GM19193 (cell line): ENCODE results near the gene LRRN2.

Source experiments
- POLR2A ChIP-seq: IDR thresholded peaks from 4 replicates; pipeline ENCODE4 v1.6.1; 2011; ENCODE audit not compliant: insufficient read depth, insufficient read length; ENCODE audit errors: extremely low read depth

LRRN2 gene

GRCh38 chr1:204587621-204588020 lies 97.9 kb downstream of the LRRN2 start:
- TF ChIP-seq POLR2A, result no peak

- TF ChIP-seq POLR2A, result no peak
Observed at GRCh38 chr1:204584699-204585372, 100.7 kb downstream of the LRRN2 start.

GRCh38 chr1:204583909-204584632 lies 101.5 kb downstream of the LRRN2 start:
- no peak for TF ChIP-seq POLR2A

- no peak for TF ChIP-seq POLR2A
Observed at GRCh38 chr1:204581759-204582158, 103.8 kb downstream of the LRRN2 start.

- no peak for TF ChIP-seq POLR2A
Observed at GRCh38 chr1:204580862-204581261, 104.7 kb downstream of the LRRN2 start.

GRCh38 chr1:204579681-204580080 lies 105.9 kb downstream of the LRRN2 start:
- no peak for TF ChIP-seq POLR2A

GRCh38 chr1:204578867-204579664 lies 106.5 kb downstream of the LRRN2 start:
- TF ChIP-seq POLR2A, result peak; percentile 20

GRCh38 chr1:204577794-204578478 lies 107.6 kb downstream of the LRRN2 start:
- no peak for TF ChIP-seq POLR2A

GRCh38 chr1:204576422-204576821 lies 109.1 kb downstream of the LRRN2 start:
- TF ChIP-seq POLR2A, result no peak

GRCh38 chr1:204575221-204576190 lies 110.0 kb downstream of the LRRN2 start:
- no peak for TF ChIP-seq POLR2A

GRCh38 chr1:204574865-204575163 lies 110.7 kb downstream of the LRRN2 start:
- TF ChIP-seq POLR2A, result no peak

GRCh38 chr1:204574016-204574864 lies 111.3 kb downstream of the LRRN2 start:
- TF ChIP-seq POLR2A, result no peak

GRCh38 chr1:204572923-204573922 lies 112.3 kb downstream of the LRRN2 start:
- no peak for TF ChIP-seq POLR2A

GRCh38 chr1:204571631-204572030 lies 113.9 kb downstream of the LRRN2 start:
- TF ChIP-seq POLR2A, result no peak
